HG03432 (cell line): ENCODE measurements around the gene HSD17B4.
"Not testable (repeated sequence)": the region's sequence is repeated elsewhere in the genome, so short reads cannot be mapped to it uniquely, and the experiment has no call there.

Experiments used
- ATAC-seq: cut with Tn5 transposase; IDR thresholded peaks from one replicate; pipeline ENCODE4 v1.9.1; 2021; ENCODE audit warnings: mild to moderate bottlenecking, moderate library complexity; ENCODE audit not compliant: unreplicated experiment

HSD17B4 gene, protein sequence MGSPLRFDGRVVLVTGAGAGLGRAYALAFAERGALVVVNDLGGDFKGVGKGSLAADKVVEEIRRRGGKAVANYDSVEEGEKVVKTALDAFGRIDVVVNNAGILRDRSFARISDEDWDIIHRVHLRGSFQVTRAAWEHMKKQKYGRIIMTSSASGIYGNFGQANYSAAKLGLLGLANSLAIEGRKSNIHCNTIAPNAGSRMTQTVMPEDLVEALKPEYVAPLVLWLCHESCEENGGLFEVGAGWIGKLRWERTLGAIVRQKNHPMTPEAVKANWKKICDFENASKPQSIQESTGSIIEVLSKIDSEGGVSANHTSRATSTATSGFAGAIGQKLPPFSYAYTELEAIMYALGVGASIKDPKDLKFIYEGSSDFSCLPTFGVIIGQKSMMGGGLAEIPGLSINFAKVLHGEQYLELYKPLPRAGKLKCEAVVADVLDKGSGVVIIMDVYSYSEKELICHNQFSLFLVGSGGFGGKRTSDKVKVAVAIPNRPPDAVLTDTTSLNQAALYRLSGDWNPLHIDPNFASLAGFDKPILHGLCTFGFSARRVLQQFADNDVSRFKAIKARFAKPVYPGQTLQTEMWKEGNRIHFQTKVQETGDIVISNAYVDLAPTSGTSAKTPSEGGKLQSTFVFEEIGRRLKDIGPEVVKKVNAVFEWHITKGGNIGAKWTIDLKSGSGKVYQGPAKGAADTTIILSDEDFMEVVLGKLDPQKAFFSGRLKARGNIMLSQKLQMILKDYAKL

DNA sequence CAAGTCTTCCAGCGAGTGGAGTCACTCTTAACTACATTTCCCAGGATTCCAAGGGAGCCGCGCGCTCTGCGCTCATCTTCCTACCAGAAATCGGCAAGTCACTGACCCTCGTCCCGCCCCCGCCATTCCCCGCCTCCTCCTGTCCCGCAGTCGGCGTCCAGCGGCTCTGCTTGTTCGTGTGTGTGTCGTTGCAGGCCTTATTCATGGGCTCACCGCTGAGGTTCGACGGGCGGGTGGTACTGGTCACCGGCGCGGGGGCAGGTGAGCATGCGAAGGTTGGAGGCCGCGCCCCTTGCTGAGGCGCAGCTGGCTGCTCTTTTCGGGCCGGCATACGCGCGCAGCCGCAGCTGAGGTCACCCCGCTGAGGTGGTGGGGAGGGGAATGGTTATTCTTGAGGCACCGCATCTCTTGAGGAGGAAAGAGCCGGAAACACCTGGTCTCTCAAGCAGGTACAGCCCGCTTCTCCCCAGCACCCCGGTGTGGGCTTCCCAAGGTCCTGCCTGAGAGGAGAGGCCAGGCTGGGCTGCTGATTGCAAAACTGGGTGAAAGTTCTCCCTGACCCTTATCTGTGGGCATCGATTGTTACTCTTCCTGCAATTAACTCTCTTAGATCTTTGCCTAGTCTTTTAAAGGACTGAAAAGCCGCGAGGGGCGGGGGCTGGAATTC, at the start of gene HSD17B4:
TSS of gene HSD17B4 (plus strand) at position 125 of the 667 bp plus-strand sequence. CDS start at position 204, 79 bp downstream.
- peak; percentile 98 for ATAC-seq

DNA sequence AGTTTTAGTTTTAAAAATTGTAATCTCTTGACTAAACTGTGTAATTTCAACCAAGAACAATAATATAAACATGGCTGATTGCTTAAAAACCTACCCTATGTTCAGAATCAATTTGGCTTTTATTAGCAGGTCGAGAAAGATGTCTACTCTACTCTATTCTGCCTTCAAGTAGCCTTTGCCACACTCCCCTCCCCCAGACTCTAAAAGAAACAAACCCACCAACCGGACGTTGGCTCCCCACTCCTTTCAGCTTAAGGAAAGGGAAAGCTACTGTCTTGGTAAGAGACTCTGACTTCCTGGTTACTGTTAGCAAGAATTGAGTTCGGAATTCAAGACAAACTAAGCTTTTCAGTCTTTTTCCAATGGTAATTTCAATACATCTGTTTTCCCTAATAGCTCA, 49.7 kb upstream of the HSD17B4 start:
- no peak for ATAC-seq

DNA sequence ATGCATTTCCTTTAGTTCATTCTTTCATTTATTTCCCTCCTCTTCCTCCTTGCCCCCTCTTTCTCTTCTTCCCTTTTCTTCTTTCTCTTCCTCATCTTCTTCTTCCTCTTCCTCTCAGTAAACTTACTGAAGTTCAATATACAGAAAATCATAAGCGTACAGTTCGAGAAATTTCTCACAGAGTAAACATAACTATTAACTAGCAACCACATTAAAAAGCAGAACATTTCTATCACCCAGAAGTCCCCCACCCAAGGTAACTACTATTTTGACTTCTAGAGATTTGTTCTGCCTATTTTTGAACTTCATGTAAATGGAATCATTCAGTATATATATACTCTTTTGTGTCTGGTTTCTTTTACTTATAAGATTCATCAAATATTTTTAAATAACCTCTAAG, 48.3 kb upstream of the HSD17B4 start:
- no peak for ATAC-seq

DNA sequence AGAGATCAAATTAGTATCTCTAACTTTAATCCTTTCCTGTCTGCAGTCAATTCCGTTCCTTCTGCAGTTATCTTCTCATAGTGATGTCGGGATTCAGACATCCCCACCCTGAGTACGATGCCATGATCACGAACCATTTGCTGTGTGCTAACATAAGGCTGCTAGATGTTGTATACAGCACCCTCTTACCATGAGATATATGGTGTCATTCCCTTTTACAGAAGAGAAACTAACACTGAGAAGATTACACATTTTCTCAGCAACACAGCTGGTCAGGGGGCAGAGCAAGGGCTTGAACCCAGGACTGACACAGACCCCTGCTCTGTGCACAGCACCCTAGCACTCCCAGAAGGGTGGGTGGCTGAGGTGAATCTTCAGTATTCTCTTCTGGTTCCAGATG, 46.9 kb upstream of the HSD17B4 start:
- ATAC-seq: peak; percentile 42

DNA sequence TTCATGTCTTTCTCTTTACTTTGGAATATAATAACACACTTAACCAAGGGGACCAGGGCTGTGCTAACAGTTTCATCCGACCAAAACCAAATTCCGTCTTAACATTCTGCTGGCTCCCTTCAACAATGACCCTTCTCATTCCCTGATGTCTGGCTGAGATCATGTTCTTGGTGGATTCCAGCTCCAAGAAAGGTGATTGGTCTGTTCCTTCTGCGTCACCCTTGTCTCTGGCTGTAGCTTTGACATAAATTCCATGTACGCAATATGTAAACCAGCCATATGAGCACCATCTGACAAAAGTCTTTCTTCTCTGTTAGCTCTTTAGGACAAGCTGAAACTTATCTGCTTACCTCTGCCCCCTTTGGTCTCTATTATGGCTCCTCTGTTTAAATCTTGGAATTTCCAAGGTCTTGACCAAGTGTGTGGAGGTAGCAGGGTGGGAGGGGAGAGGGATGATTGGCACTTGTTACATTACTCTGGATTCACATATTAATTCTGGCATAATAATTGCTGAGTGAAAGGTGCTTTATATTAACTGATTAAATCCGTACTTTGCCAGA, 45.7 kb upstream of the HSD17B4 start:
- no peak for ATAC-seq

DNA sequence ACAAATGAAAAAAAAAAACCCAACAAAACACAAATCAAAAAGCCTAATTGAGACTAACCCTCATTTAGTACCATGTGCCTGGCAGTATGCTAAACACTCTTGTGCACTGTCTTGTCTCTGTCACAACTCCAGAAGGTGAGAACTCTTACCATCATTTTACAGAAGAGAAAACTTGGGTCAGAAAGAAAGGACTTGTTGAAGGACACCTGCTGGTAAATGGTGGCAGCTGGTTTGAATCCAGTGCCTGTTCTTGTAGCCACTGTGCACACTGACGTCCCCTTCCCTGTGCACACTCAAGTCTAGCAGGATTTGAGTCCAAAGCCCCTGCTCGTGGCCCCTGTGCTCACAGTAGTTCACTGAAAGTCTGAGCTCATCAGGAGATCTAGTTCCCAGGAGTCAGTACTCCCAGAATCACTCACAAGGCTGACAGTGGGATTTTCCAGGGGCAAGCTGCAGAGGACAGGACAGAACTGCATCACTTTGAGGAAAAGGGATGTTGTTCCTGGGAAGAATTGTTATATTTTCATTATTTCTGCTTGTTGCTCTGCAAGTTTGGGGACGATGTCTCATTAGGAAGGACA, 43.0 kb upstream of the HSD17B4 start:
- peak; percentile 40 for ATAC-seq

DNA sequence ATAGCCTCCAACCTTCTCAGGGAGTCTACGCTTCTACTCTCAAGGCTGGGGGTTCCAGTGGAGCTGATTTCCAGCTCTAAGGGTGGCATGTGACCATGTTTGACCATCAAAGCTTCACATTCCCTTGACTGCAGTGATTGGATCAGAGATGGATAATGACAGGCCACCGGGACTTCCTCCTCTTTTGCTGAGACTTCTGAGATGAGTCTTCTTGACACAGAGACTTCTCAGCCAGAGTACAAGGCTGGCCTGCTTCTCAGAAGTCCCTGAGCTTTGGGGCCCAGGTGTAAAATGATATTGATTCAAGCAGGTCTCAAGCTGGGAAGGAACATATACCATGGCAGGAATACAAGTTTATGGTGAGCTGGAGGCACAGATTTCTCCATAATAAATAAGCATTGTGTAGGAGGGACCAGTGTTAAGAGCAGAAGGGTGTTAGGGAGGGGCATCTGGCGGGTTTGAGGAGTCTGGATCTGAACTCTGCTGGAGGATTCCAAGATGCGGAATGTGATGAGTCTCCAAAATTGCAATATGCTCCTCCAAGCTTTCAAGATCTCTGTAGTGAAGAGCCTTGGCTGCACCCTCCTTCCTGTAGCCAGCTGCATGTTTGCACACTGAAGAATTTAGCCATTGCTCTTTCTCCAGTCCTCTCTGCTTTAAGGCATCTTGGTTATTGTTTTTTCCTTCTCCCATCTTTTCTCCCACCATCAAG, 41.7 kb upstream of the HSD17B4 start:
- ATAC-seq: peak; percentile 35

DNA sequence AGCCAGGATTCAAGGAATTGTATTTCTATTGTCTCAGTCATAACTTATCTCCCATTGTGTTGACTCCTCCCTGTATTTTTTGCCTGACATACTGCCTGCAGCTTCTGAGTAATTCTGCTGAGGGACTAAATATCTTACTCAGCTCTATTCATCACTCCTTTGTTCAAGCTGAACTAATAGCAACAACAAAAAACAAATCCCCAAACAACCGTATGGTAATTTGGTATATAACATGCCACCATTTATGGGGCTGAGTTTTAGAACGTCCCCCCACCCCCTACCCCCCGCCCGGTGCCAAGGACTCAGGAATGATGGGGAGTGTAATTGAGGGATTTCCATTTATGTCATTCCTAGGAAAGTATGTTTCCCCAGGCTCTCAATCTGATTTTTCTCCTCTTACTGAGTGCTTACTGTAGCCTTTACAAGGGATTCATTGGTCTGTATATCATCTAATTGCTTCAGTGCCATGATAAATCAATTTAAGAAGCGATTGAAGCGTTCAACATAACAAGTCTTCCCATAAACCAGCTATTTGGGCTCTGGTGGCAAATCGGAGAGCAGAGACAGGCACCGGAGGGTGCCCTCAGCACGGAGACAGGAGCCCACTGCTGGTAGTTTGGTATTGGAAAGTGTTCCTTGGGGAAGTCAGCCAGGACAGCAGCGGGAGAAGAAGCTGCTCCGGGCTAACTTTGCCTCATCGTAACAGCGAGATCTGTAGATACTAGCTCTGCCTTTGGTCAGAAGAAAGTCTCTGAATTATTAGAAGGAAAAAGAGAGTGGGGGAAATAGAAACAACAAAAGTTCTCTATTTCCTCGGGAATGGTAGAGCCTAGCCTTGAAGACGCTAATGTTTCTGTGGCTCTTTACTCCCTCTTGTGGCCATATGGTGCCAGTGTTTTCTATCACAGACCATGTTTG, 40.7 kb upstream of the HSD17B4 start:
- ATAC-seq: peak; percentile 74

DNA sequence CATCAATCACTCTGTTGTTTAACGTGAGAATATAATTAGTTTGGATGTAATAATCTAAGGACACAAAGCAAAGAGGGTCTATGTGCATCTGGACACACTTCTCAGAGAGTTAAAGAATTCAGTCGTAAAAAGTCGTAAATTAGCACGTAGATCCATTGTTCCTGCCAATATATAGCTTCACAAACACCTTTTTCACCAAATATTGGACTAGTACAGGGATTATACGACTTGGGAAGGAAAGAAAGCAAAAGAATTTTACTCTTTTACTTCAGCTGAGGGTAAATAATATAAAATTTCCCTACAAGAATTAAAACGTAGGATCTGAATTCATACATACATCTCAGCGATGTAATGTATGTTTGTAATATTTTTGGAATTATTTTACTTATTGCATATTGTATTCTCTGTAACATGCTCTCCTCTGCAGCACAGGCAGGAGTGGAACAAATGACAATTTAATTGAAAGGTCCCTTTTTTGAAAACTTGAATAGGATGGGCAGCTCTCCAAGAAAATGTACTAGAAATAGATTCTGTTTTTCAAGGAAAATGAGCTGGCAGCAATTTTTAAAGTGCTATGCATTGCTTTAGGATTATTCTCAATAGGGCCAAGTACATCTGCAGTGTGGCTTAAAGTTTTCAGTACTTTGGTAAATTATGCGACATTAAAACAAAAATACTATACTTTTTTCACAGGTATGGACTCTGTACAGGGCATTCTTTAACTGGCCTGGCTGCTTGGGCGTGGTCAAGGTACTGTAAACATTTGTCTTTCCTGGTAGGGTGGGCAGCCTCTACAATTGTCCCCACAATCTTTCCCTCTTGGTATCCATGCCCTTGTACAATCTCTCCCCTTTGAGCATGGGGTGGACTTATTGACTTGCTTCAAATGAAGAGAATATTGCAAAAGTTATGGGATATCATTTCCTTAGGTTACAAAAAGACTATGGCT, 39.7 kb upstream of the HSD17B4 start:
- ATAC-seq: no peak

DNA sequence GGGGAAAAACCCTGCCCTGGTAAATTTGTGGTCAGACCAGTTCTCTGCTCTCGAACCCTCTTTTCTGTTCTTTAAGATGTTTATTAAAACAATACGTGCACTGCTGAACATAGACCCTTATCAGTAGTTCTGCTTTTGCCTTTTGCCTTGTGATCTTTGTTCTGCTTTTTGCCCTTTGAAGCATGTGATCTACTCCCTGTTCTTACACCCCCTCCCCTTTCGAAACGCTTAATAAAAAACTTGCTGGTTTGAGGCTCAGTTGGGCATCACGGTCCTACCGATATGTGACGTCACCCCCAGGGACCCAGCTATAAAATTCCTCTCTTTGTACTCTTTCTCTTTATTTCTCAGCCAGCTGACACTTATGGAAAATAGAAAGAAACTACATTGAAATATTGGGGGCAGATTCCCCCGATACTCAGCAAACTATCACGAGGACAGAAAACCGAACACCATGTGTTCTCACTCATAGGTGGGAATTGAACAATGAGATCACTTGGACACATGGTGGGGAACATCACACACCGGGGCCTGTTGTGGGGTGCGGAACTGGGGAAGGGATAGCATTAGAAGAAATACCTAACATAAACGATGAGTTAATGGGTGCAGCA, 38.1 kb upstream of the HSD17B4 start:
- ATAC-seq: peak; percentile 27

DNA sequence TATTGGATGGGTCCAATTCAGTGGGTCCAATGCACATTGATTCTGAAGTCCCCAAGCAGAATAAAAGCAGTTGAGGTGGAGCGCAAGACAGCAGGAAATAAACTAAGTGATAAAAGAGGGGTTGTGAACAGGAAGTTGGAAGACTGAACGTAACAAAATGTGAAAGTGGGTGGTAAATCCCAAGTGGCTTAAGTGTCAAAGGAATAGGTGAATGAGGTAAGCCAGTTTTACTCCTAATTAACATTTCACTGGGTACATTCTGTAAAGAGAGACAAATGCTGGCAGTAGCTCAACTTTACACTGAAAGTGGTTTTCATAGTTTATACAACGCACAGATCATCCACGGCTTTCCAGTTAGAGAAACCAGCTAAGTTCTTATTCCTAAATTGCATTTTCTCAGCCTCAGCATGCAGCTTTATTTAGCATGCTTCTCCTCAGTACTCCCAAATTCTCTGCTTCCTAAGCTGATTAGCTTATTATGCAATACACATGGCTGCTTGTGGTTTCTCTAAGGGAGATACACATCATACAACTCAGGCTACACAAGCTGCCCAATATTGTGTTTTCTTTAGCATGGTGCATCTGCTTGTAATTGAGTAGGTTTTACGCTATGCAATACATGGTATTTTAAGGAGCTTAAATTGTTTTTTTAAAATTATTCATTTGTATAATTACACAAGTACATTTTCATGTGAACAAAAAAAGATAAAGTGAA, 34.2 kb upstream of the HSD17B4 start:
- ATAC-seq: no peak

DNA sequence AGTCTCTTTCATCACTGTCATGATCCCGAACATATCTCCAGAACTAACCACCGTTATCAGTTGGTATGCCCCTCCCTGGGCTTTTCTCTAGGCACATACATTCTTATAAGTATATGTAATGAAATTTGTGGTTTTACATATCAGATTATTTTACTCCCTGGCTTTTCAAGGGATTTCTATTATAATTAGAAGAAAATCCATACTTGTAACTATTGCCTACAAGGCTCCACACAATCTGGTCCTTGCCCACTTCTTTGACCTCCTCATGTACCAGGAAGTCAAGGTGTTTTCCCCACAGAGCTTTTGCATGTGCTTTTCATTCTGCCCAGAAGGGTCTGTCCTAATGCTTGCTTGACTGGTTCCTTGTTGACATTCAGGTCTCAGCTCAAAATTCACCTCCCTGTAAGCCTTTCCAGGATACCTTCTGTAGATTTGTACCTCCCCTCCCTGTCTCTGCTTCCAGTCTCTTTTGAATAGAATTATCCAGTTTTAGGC, 33.6 kb upstream of the HSD17B4 start:
- ATAC-seq: peak; percentile 80

DNA sequence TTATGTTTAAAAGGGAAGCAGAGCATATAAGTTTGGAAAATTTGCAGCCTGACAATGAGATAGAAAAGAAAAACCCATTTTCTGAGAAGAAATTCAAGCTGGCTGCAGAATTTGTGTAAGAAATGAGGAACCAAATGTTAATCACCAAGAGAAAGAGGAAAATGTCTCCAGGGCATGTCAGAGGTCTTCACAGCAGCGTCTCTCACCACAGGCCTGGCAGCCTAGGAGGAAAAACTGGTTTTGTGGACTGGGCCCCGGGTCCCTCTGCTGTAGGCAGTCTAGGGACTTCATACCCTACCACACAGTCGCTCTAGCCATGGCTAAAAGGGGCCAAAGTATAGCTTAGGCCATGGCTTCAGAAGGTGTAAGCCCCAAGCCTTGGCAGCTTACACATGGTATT, 32.1 kb upstream of the HSD17B4 start:
- no peak for ATAC-seq

DNA sequence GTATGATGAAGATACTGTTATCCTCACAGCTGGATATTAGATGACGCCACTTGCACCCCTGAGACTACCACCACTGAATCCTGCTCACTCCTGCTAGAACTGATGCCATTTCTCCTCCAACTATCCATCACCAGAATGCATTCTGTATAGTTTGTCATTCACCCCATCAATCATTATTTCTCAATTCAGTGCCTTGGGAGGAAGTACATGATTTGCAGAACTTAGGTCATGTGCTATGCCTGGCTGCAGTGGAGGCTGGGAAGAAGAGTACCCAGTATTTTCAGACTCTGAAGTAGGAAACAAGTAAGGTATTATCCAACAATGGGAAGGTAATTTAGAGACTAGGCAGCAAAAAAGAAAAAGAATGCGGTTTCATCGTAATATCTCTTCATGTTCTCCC, 26.2 kb upstream of the HSD17B4 start:
- no peak for ATAC-seq

DNA sequence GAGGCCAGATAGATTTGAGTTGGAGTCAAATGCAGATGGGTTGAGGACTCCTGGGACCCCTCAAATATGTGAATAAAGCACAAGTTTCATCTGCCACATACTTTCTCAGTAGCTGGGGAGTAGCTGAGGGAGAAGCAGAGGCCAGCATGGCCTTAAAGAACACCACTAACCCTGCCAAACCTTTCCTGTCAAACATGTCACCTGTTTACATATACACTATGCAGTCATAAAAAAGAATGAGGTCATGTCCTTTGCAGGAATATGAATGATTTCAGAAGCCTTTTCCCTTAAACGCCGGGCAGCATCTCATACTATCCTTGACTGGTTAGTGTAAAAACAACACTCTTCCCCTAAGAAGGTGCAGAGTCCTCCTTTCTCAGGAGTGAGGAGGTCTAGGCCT, 25.2 kb upstream of the HSD17B4 start:
- no peak for ATAC-seq

DNA sequence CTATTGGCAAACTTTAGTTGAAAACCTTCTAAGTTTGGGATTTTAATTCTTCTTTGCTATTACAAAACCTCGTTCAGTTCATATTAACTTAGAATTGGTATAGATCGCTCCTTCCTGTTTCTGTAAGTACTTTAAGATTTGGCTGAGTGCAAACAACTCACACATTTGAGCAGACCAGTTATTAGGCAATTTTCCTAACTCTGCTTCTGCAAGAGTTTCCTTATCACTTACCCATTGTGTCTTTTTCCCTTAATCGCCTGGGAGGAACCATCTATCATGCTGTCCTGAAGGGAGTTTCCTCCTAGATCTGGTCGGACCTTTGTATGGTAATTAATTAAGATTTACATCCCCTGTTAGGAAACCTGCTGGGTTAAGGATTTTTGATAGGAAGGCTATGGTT, 24.7 kb upstream of the HSD17B4 start:
- not testable (repeated sequence) for ATAC-seq

DNA sequence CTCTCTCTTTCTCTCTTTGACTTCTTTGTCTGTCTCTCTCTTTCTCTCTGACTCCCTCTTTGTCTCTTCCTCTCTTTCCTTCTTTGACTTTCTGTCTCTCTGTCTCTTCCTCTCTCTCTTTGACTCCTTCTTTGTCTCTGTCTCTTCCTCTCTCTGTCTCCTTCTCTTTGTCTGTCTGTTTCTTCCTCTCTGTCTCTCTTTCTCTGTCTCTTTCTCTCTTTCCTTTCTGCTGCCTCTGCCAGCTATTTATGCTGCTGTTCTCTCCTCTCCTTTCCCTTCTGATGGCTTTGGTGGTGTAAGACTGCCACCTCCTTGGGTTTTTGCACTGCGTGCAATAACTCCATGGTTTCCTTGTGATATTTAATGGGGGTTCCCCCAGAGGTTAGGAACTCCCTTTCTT, 24.1 kb upstream of the HSD17B4 start:
- not testable (repeated sequence) for ATAC-seq
